ENCODE results near the gene ARRB2. TPM values are rescaled to one million over a fixed set of nuclear protein-coding genes. Genes with fewer than 3 reads are reported as not detected.
A peak's percentile ranks its signal among the peaks of the same experiment; 100 is the strongest.

Gene ARRB2
- total and polyA plus RNA-seq, 2 of the 13 experiments (the other 11 are each of a cell fraction or from before 2014, with no cell fraction given) = 21.5 to 49.2 TPM

DNA sequence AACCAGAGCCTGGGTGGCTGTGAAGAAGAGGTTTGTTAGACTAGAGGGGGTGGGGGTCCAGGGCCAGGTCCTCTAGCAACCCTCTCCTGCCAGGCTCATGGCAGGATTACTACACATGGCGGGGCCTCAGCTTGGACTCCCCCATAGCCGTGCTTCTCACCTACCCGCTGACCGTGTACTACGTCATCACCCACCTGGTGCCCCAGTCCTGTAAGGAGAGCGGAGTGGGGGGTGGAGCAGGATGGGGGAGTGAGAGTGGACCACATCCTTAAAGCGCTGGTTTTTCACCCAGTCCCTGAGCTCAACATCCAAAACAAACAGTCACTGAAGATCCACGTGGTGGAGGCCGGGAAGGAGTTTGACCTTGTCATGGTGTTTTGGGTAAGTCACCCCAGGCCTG is 33.5 kb downstream of the ARRB2 start:
- no peak for TF ChIP-seq SRY (CRISPR knock-in tag; IDR thresholded peaks at IDR 0.05)
- no peak for TF ChIP-seq HCFC1 (IDR thresholded peaks at IDR 0.05; ENCODE audit: low read depth, low read length)
- peak; percentile 63 for TF ChIP-seq CREB1 (IDR thresholded peaks at IDR 0.05)
- no peak for TF ChIP-seq CREB1 (CRISPR knock-in tag; IDR thresholded peaks at IDR 0.05)
- TF ChIP-seq, protein P1, sequence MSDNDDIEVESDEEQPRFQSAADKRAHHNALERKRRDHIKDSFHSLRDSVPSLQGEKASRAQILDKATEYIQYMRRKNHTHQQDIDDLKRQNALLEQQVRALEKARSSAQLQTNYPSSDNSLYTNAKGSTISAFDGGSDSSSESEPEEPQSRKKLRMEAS (IDR thresholded peaks at IDR 0.05) = 0 out of 2 replicates have a peak, but pooled peaks have one; percentile 12
- no peak for TF ChIP-seq ZNF224 (CRISPR knock-in tag; IDR thresholded peaks at IDR 0.05)
- TF ChIP-seq ZSCAN29 (CRISPR knock-in tag; conservative IDR thresholded peaks at IDR 0.05) = no peak
- TF ChIP-seq, protein P2, sequence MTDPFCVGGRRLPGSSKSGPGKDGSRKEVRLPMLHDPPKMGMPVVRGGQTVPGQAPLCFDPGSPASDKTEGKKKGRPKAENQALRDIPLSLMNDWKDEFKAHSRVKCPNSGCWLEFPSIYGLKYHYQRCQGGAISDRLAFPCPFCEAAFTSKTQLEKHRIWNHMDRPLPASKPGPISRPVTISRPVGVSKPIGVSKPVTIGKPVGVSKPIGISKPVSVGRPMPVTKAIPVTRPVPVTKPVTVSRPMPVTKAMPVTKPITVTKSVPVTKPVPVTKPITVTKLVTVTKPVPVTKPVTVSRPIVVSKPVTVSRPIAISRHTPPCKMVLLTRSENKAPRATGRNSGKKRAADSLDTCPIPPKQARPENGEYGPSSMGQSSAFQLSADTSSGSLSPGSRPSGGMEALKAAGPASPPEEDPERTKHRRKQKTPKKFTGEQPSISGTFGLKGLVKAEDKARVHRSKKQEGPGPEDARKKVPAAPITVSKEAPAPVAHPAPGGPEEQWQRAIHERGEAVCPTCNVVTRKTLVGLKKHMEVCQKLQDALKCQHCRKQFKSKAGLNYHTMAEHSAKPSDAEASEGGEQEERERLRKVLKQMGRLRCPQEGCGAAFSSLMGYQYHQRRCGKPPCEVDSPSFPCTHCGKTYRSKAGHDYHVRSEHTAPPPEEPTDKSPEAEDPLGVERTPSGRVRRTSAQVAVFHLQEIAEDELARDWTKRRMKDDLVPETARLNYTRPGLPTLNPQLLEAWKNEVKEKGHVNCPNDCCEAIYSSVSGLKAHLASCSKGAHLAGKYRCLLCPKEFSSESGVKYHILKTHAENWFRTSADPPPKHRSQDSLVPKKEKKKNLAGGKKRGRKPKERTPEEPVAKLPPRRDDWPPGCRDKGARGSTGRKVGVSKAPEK (CRISPR knock-in tag; IDR thresholded peaks at IDR 0.05; ENCODE audit: borderline replicate concordance) = no peak
- TF ChIP-seq SALL1 (CRISPR knock-in tag; IDR thresholded peaks at IDR 0.05) = 0 out of 2 replicates have a peak, but pooled peaks have one; percentile 28
- no peak for TF ChIP-seq PITX1 (CRISPR knock-in tag; IDR thresholded peaks at IDR 0.05)
- peaks cover 71% of the 10 kb centered on the region for H3K4me1 ChIP-seq (ENCODE audit: insufficient read depth, low read length)
- CTCF ChIA-PET (ENCODE audit: low intra/inter-chr PET ratio, low total read pairs) = no interaction called here
- no peak overlapping the region for H3K9ac ChIP-seq (ENCODE audit: insufficient read depth, low read depth, low read length)
- H3K79me2 ChIP-seq (ENCODE audit: insufficient read depth, low read length) = no peaks in the 10 kb centered on the region
- DNase-seq (ENCODE audit: low spot score) (no peak), ATAC-seq (no peak), FAIRE-seq (no peak)
- no peaks in the 10 kb centered on the region for H3K9me3 ChIP-seq (ENCODE audit: low read length)
- BruUV-seq (replicated peaks) = no TSS peak
- no peak overlapping the region for H3K4me3 ChIP-seq (replicated peaks in 1 of 3; ENCODE audit: insufficient read depth in 1 of 3, low read depth in 2 of 3, low read length in 3 of 3)
- H3K36me3 ChIP-seq (replicated peaks in 1 of 2; ENCODE audit: control insufficient read depth in 1 of 2, insufficient read depth in 2 of 2, low read length in 2 of 2) = no peaks in the 10 kb centered on the region
- WGBS (ENCODE audit: low lambda C conversion rate) = 53% methylated on average over 5 of the region's 9 CpGs
- in situ Hi-C loops (cut with HindIII; ENCODE audit: extremely low pct_ligation_motif_present, low pct_unique_long_range_greater_than_20kb) = no loop called here
- POLR2A ChIA-PET = interaction anchor here (1.2 to 3.8 kb wide), 4 partner anchors 13 to 46 kb away, joined by 3 to 14 read pairs (median 8); partner anchors contain the start of genes GLTPD2 and MED11
- H2AFZ ChIP-seq (ENCODE audit: low read length) = no peak overlapping the region
- no peaks in the 10 kb centered on the region for H4K20me1 ChIP-seq (ENCODE audit: insufficient read depth, low read length)
- H3K4me2 ChIP-seq (ENCODE audit: low read depth, low read length) = no peak overlapping the region
- H3K27ac ChIP-seq (ENCODE audit: extremely low read length, insufficient read depth, low read length) = no peak overlapping the region
- intact Hi-C loops (cut with micrococcal nuclease; ENCODE audit: unreplicated experiment) = no loop called here
- peaks cover 2 to 24% of the 10 kb centered on the region in 2 experiments; a peak in 3 of 5 replicates for H3K27me3 ChIP-seq (ENCODE audit: control insufficient read depth in 1 of 2, insufficient read depth in 2 of 2, low read length in 2 of 2)

Measured in HepG2 (cell line).